Fibroblast of mammary gland (primary cell): ENCODE measurements around the gene SLC6A17.

Source experiments
- DNase-seq: peaks from one replicate; pipeline ENCODE4 v3.0.0-alpha.2; 2010; ENCODE audit warnings: low read depth
- H3K4me3 ChIP-seq: 2 replicates; pipeline ENCODE4 v1.5.1; 2011; ENCODE audit warnings: low read depth, mild to moderate bottlenecking, low read length, moderate library complexity; ENCODE audit not compliant: control insufficient read depth
- TF ChIP-seq, protein P1 (sequence below): conservative IDR thresholded peaks from 2 replicates; pipeline ENCODE4 v1.5.1; 2011; ENCODE audit warnings: low read depth, low read length, inconsistent platforms; ENCODE audit not compliant: control insufficient read depth, insufficient read depth

SLC6A17 gene

DNA sequence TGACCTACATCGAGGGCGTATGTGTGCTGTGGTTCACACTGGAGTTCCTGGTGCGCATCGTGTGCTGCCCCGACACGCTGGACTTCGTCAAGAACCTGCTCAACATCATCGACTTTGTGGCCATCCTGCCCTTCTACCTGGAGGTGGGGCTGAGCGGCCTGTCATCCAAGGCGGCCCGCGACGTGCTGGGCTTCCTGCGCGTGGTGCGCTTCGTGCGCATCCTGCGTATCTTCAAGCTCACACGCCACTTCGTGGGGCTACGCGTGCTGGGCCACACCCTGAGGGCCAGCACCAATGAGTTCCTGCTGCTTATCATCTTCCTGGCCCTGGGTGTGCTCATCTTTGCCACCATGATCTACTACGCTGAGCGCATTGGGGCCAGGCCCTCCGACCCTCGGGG is 72.8 kb downstream of the SLC6A17 start:
- TF ChIP-seq, protein P1, sequence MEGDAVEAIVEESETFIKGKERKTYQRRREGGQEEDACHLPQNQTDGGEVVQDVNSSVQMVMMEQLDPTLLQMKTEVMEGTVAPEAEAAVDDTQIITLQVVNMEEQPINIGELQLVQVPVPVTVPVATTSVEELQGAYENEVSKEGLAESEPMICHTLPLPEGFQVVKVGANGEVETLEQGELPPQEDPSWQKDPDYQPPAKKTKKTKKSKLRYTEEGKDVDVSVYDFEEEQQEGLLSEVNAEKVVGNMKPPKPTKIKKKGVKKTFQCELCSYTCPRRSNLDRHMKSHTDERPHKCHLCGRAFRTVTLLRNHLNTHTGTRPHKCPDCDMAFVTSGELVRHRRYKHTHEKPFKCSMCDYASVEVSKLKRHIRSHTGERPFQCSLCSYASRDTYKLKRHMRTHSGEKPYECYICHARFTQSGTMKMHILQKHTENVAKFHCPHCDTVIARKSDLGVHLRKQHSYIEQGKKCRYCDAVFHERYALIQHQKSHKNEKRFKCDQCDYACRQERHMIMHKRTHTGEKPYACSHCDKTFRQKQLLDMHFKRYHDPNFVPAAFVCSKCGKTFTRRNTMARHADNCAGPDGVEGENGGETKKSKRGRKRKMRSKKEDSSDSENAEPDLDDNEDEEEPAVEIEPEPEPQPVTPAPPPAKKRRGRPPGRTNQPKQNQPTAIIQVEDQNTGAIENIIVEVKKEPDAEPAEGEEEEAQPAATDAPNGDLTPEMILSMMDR = no peak
- DNase-seq = no peak
- H3K4me3 ChIP-seq = no peak overlapping the region

DNA sequence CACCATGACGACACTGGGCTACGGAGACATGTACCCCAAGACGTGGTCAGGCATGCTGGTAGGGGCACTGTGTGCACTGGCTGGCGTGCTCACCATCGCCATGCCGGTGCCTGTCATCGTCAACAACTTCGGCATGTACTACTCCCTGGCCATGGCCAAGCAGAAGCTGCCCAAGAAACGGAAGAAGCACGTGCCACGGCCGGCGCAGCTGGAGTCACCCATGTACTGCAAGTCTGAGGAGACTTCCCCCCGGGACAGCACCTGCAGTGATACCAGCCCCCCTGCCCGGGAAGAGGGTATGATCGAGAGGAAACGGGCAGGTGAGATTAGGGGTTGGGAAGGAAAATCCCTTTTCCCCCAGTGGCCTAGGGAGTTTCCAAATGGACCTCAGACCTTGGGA is 73.3 kb downstream of the SLC6A17 start:
- no peak for DNase-seq
- TF ChIP-seq, protein P1 = no peak
- H3K4me3 ChIP-seq = no peak overlapping the region

DNA sequence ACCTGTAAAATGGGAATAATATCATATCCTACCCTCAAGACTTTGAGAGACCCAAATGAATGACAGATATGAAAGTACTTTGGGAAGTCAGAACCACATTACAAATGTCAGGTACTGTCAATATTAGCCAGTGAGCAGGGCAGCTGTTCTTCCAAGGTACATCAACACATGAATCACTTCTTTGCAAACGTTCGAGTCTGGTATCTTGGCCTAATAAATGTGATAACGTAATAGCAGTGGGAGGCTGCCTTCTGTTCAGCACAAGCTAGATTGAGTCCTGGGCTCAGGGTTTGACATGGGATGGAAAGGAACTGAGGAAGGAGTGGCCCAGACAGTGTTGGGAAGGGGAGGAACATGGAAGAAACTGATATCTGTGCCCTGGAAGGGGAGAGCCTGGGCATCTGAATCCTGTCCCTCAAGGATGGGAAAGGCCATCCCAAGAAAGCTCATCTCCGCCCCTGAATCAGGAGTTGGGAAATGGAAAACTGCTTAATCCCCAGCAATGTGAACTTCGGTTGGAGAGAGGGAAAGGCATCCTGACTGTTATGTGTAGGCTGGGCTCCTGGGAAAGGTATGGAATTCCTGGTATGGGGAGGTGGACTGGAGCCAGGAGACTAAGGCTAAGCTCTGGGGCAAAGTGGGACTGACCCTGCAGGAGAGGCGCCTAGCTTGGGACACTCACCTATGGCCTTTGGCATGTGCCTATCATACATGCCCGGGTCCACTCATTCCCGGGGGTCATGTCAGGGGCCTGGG is 74.1 kb downstream of the SLC6A17 start:
- no peak overlapping the region for H3K4me3 ChIP-seq
- TF ChIP-seq, protein P1 = no peak
- no peak for DNase-seq

DNA sequence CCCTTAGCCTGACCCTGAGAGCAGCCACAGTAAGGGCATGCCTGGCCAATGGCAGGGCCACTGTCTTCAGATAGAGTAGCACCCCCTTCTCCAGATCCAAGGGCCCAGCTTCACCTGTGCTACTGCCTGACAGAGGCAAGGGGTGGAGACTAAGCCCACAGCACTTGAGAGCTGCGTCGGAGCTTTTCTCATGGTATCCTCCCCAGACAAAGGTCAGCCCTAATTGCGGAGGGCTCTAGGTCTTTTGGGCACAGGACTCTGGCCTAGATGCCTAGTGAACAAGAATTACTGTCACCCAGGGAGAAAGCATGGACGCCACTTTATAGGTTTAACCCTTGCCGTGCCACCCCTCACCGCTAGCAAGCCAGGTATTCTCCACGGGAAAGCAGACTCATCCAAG is 74.9 kb downstream of the SLC6A17 start:
- H3K4me3 ChIP-seq = no peak overlapping the region
- no peak for DNase-seq
- TF ChIP-seq, protein P1 = no peak

DNA sequence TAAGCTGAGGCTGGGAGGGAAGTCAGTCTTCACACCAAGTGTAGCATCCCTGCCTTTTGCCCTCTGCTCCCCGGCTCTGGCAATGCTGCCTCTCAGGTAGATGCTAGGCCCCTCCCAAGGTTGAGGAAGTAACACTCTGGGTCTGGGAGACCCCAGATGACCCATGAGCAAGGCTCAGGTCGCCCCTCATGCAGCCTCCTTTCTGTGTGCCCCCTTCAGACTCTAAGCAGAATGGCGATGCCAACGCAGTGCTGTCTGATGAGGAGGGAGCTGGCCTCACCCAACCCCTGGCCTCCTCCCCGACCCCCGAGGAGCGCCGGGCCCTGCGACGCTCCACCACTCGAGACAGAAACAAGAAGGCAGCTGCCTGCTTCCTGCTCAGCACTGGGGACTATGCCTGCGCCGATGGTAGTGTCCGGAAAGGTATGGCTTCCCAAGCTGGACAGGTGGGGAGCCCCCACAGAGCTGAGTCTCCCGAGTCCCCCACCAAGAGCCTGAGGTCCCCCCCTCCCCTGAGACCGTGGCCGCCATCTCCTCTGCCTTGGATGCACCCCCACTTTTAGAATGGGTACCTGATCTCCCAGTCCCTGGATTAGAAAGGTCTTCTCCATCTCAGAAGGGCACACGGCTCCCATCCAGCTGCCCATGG is 75.6 kb downstream of the SLC6A17 start:
- no peak overlapping the region for H3K4me3 ChIP-seq
- TF ChIP-seq, protein P1 = no peak
- DNase-seq = no peak

DNA sequence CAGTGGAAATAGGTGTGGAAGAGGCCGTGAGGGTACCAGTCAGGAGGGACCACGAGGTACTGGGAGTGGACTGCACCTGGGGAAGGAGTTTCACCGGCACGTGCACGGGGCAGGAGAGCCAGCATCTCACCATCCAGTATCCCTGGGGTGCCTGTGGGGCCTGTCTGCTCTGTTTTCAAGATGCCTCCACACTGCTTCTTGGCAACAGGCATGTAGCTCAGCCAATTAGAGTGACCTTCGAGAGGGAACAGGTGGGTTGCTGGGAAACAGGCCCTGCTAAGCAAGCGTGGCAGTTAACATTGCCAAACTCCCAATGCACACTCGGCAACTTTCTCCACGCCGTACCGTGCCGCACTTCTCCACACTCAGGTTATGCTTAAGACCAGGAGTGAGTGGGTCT is 77.5 kb downstream of the SLC6A17 start:
- no peak overlapping the region for H3K4me3 ChIP-seq
- TF ChIP-seq, protein P1 = no peak
- DNase-seq = no peak
